Subcutaneous adipose tissue (tissue), 4 donors: ENCODE data around the gene CDK18. TPM values are rescaled to one million over a fixed set of nuclear protein-coding genes. Genes with fewer than 3 reads are reported as not detected.

ENCODE experiments used
- total RNA-seq, 4 donors: library from RNA; depleted of rRNA; stranded (reverse); fragments of >200 nt; gene quantifications; one replicate each; pipeline ENCODE4 v1.1.0, GENCODE V29; 2016
- TF ChIP-seq, protein P1 (sequence below): fragments of 450-650 bp; IDR thresholded peaks from one replicate; pipeline ENCODE4 v1.5.1; 2016; ENCODE audit warnings: low read depth, mild to moderate bottlenecking, control low read depth, antibody characterized with exemption, moderate library complexity

The CDK18 gene
- total RNA-seq, 4 donors from 2014 or later = 1.6 to 7.8 (median 2.4) TPM

DNA sequence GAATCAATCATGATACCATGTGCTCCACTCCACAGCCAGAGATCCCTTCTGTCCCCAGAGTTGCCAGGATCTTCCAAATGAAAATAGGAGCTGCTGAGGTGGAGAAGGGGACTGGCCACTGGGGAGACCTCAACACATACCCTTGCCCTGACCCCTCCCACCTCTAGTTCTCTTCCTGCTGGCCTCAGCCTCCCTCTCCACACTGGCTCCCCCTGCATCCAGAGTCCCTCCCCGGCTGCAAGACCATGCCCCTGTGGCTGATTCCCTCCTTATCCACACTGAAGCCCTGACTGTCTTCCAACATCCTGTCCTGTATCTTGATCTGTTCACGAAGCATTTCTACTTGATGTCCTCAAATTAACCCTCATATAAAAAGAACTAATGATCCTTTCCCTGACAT lies 21.1 kb upstream of the CDK18 start:
- TF ChIP-seq, protein P1, sequence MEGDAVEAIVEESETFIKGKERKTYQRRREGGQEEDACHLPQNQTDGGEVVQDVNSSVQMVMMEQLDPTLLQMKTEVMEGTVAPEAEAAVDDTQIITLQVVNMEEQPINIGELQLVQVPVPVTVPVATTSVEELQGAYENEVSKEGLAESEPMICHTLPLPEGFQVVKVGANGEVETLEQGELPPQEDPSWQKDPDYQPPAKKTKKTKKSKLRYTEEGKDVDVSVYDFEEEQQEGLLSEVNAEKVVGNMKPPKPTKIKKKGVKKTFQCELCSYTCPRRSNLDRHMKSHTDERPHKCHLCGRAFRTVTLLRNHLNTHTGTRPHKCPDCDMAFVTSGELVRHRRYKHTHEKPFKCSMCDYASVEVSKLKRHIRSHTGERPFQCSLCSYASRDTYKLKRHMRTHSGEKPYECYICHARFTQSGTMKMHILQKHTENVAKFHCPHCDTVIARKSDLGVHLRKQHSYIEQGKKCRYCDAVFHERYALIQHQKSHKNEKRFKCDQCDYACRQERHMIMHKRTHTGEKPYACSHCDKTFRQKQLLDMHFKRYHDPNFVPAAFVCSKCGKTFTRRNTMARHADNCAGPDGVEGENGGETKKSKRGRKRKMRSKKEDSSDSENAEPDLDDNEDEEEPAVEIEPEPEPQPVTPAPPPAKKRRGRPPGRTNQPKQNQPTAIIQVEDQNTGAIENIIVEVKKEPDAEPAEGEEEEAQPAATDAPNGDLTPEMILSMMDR = no peak

GRCh38 chr1:205484985-205485967 lies 19.2 kb upstream of the CDK18 start:
- TF ChIP-seq, protein P1 = no peak

DNA sequence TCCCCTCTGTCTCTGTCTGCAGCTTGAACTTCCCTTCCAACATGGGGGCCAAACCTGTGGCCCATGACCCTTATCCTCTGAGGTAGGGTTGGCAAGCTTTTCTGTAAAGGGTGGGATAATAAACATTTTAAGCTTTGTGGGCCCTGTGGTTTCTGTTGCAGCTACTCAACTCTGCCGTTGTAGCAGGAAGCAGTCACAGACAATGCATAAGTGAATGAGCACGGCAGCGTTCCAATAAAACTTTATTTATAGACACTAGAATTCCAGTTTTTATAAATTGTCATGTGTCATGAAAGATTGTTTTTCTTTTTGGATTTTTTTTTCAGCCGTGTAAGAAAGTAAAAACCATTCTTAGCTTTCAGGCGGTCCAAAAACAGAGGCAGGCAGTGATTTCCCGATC lies 18.2 kb upstream of the CDK18 start:
- TF ChIP-seq, protein P1 = no peak

- TF ChIP-seq, protein P1 = no peak
These were observed 16.3 kb upstream of the CDK18 start for GRCh38 chr1:205488074-205488723.

DNA sequence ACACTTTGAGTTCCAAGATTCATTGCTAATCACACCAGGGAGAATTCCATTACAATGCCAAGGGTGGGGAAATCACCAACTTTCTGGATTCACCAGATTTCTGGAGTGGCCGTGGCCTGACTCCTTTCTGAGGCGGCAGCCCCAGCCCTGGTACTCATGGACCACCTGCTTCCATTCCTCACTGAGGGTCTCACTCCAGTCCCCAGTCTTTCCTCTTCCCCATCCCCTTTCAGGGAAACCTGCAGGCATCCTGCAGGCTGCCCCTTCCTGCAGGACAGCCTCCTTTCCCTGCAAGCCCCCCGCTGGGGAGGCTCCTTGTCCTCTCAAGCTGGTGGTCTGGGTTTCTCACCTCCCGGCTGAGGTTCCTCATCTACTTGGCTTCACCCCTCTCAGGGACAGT lies 12.7 kb upstream of the CDK18 start:
- TF ChIP-seq, protein P1 = no peak

DNA sequence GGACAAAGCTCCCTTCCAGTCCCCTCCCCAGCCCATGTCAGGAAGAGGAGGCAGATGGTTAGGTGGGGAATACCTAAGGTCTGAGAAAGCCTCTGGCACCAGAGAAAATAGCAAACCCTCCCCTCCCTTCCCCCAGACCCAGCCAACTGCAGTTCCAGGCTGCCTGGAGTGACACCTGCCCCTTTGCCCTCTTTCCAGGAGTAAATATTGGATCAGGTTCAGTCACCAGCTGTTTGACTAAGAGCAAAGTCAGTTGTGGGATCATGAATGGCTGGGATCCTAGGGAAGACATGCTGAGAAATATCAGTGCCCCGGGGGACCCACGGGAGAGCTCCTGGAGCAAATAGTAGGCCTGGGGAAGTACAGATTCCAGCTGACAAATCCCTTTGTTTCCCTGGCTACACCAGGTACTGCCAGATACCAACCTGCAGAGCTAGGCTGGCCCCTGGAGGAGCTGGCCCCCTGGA lies 12.2 kb upstream of the CDK18 start:
- TF ChIP-seq, protein P1 = no peak

- TF ChIP-seq, protein P1 = no peak
These were observed 11.7 kb upstream of the CDK18 start for GRCh38 chr1:205492774-205493173.
